Loucy (cell line): Measurements from ENCODE around the gene EXOC3L4.

Experiments
- H2AFZ ChIP-seq: fragments of 200-600 bp; sonication (generic); 2 replicates; pipeline ENCODE4 v1.6.0; 2016; ENCODE audit warnings: antibody characterized with exemption, mild to moderate bottlenecking, low read length, moderate library complexity
- H3F3A ChIP-seq: fragments of 200-600 bp; 2 replicates; pipeline ENCODE4 v1.6.0; 2016; ENCODE audit warnings: antibody characterized with exemption, low read depth, mild to moderate bottlenecking
- H3K27me3 ChIP-seq: fragments of 200-600 bp; sonication (generic); 2 replicates; pipeline ENCODE4 v1.6.1; 2014; ENCODE audit warnings: low read length, mild to moderate bottlenecking; ENCODE audit not compliant: insufficient read depth, poor library complexity, severe bottlenecking
- H3K36me3 ChIP-seq: fragments of 200-600 bp; sonication (generic); 2 replicates; pipeline ENCODE4 v1.6.1; 2016; ENCODE audit warnings: low read length; ENCODE audit not compliant: insufficient read depth
- H3K4me1 ChIP-seq: fragments of 200-600 bp; sonication (generic); 2 replicates; pipeline ENCODE4 v1.5.1; 2014; ENCODE audit warnings: low read length, mild to moderate bottlenecking; ENCODE audit not compliant: insufficient read depth, poor library complexity, severe bottlenecking
- H3K4me2 ChIP-seq: fragments of 200-600 bp; sonication (generic); 2 replicates; pipeline ENCODE4 v1.6.0; 2014; ENCODE audit warnings: antibody characterized with exemption, low read length, low read depth, mild to moderate bottlenecking; ENCODE audit not compliant: poor library complexity, severe bottlenecking
- H3K4me3 ChIP-seq: fragments of 200-600 bp; sonication (generic); 2 replicates; pipeline ENCODE4 v1.5.1; 2014; ENCODE audit warnings: low read length, mild to moderate bottlenecking, mixed read lengths; ENCODE audit not compliant: poor library complexity, severe bottlenecking
- H3K79me2 ChIP-seq: fragments of 200-600 bp; sonication (generic); 2 replicates; pipeline ENCODE4 v1.6.1; 2014; ENCODE audit warnings: low read length; ENCODE audit not compliant: insufficient read depth
- H3K9ac ChIP-seq: fragments of 200-600 bp; sonication (generic); 2 replicates; pipeline ENCODE4 v1.6.0; 2014; ENCODE audit warnings: mild to moderate bottlenecking, low read depth, low read length, moderate library complexity; ENCODE audit not compliant: poor library complexity, severe bottlenecking
- H3K9me2 ChIP-seq: fragments of 200-600 bp; sonication (generic); replicated peaks from 2 replicates; pipeline ENCODE4 v1.6.1; 2016; ENCODE audit warnings: low read depth, low read length, mixed read lengths
- H3K9me3 ChIP-seq: fragments of 200-600 bp; sonication (generic); 2 replicates; pipeline ENCODE4 v1.6.1; 2014; ENCODE audit warnings: mild to moderate bottlenecking, antibody characterized with exemption, low read length, low read depth; ENCODE audit not compliant: insufficient read depth
- H4K20me1 ChIP-seq: fragments of 200-600 bp; sonication (generic); 2 replicates; pipeline ENCODE4 v1.6.0; 2014; ENCODE audit warnings: antibody characterized with exemption, low read length, mild to moderate bottlenecking; ENCODE audit not compliant: insufficient read depth, poor library complexity, severe bottlenecking
- EZH2phosphoT487 ChIP-seq: fragments of 200-600 bp; IDR thresholded peaks from 2 replicates; pipeline ENCODE4 v1.6.1; 2018; ENCODE audit warnings: antibody characterized with exemption, mild to moderate bottlenecking, moderate library complexity, borderline replicate concordance
- TF ChIP-seq, protein P1 (sequence below): fragments of 200-600 bp; sonication (generic); conservative IDR thresholded peaks from 2 replicates; pipeline ENCODE4 v1.5.1; 2014; ENCODE audit warnings: mild to moderate bottlenecking, antibody characterized with exemption, low read length

The EXOC3L4 gene

DNA sequence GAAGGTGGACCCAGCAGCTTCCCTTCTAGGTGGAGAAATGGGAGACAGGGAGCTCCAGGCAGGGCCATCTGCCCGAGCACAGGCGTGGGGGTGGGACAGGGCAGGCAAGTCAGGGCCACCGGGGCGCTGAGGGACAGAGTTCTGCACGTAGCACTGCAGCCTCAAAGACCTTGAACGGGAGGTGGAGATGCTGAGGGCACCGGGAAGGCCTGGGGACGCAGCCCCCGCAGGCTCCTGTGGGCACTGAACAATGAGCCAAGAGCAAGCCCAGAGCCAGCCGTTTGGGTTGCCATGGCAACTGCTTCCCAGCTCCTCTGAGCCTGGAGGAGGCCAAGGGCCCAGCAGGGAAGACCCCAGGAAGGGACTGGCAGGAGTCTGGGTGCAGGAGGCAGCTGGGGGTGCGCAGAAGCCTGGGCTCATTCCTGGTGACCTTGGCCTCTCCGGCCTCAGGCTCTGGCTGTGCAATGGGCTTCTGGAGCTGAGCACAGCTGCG, 7.1 kb upstream of the EXOC3L4 start:
- H3K4me1 ChIP-seq: peaks cover 4% of the 10 kb centered on the region
- H3K4me3 ChIP-seq: no peak overlapping the region
- no peak overlapping the region for H2AFZ ChIP-seq
- H3K4me2 ChIP-seq: no peak overlapping the region
- no peaks in the 10 kb centered on the region for H3F3A ChIP-seq
- H3K36me3 ChIP-seq: no peaks in the 10 kb centered on the region
- no peak for TF ChIP-seq EZH2phosphoT487
- TF ChIP-seq, protein P1, sequence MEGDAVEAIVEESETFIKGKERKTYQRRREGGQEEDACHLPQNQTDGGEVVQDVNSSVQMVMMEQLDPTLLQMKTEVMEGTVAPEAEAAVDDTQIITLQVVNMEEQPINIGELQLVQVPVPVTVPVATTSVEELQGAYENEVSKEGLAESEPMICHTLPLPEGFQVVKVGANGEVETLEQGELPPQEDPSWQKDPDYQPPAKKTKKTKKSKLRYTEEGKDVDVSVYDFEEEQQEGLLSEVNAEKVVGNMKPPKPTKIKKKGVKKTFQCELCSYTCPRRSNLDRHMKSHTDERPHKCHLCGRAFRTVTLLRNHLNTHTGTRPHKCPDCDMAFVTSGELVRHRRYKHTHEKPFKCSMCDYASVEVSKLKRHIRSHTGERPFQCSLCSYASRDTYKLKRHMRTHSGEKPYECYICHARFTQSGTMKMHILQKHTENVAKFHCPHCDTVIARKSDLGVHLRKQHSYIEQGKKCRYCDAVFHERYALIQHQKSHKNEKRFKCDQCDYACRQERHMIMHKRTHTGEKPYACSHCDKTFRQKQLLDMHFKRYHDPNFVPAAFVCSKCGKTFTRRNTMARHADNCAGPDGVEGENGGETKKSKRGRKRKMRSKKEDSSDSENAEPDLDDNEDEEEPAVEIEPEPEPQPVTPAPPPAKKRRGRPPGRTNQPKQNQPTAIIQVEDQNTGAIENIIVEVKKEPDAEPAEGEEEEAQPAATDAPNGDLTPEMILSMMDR: no peak
- H3K9ac ChIP-seq: no peak overlapping the region
- H3K27me3 ChIP-seq: no peaks in the 10 kb centered on the region
- H3K9me3 ChIP-seq: no peaks in the 10 kb centered on the region
- H3K79me2 ChIP-seq: no peaks in the 10 kb centered on the region
- H3K9me2 ChIP-seq: no peaks in the 10 kb centered on the region
- H4K20me1 ChIP-seq: no peaks in the 10 kb centered on the region

DNA sequence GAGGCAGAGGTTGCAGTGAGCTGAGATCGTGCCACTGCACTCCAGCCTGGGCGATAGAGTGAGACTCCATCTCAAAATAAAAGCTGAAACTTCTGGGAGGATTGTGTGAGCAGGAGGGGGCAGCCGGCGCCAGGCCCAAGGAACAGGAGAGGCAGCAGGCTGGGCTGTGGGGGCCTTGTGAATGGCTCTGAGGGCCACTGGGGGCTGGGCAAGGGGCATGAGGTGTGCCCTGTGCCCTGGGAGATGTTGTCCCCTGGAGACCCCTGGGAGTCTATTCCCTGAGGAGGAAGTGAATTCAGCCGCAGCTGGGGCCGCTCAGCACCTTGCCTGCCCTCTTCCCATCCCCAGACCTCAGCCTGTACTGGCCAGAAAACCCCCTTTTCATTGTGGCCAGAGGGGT, 5.6 kb upstream of the EXOC3L4 start:
- no peaks in the 10 kb centered on the region for H4K20me1 ChIP-seq
- TF ChIP-seq, protein P1: no peak
- no peak for TF ChIP-seq EZH2phosphoT487
- no peak overlapping the region for H2AFZ ChIP-seq
- H3K4me2 ChIP-seq: no peak overlapping the region
- no peak overlapping the region for H3K4me3 ChIP-seq
- H3F3A ChIP-seq: no peaks in the 10 kb centered on the region
- H3K9me3 ChIP-seq: no peaks in the 10 kb centered on the region
- H3K27me3 ChIP-seq: no peaks in the 10 kb centered on the region
- no peak overlapping the region for H3K9ac ChIP-seq
- H3K9me2 ChIP-seq: no peaks in the 10 kb centered on the region
- H3K36me3 ChIP-seq: no peaks in the 10 kb centered on the region
- peaks cover 4% of the 10 kb centered on the region for H3K4me1 ChIP-seq
- H3K79me2 ChIP-seq: no peaks in the 10 kb centered on the region

- no peak overlapping the region for H3K4me2 ChIP-seq
- no peak overlapping the region for H3K4me3 ChIP-seq
- no peak for TF ChIP-seq EZH2phosphoT487
- TF ChIP-seq, protein P1: no peak
- no peaks in the 10 kb centered on the region for H3K27me3 ChIP-seq
- H4K20me1 ChIP-seq: no peaks in the 10 kb centered on the region
- peaks cover 4% of the 10 kb centered on the region for H3K4me1 ChIP-seq
- H3K9me3 ChIP-seq: no peaks in the 10 kb centered on the region
- H3K36me3 ChIP-seq: no peaks in the 10 kb centered on the region
- no peak overlapping the region for H2AFZ ChIP-seq
- no peaks in the 10 kb centered on the region for H3F3A ChIP-seq
- H3K9me2 ChIP-seq: no peaks in the 10 kb centered on the region
- no peaks in the 10 kb centered on the region for H3K79me2 ChIP-seq
- no peak overlapping the region for H3K9ac ChIP-seq
These were observed 4.9 kb upstream of the EXOC3L4 start for GRCh38 chr14:103089386-103090335.
